H1 (cell line): ENCODE data around the gene MCM5. TPM values are rescaled to one million over a fixed set of nuclear protein-coding genes. Genes with fewer than 3 reads are reported as not detected.

Experiments
- CTCF ChIA-PET: fragments of 300-600 bp; sonication (Branson Sonifier 250); formaldehyde crosslinking; loops from one replicate; lab custom pipeline; 2021; ENCODE audit not compliant: partially characterized antibody; lab: Charles Lee
- POLR2A ChIA-PET: fragments of 300-600 bp; sonication (Branson Sonifier 250); formaldehyde crosslinking; loops from one replicate; lab custom pipeline; 2021; ENCODE audit warnings: inconsistent platforms; ENCODE audit not compliant: partially characterized antibody; lab: Charles Lee
- DNase-seq, 2 experiments: peaks; one replicate each; pipeline versions ENCODE4 v3.0.0 to v3.0.0-alpha.2; 2010 to 2022; ENCODE audit warnings: low spot score in 2 of 2, low read depth in 1 of 2, mixed read lengths in 1 of 2
- FAIRE-seq: peaks from 2 replicates; lab custom pipeline; 2011; peaks lifted over from hg19 to GRCh38; lab: Jason Lieb, UNC
- H2AFZ ChIP-seq: 2 replicates; pipeline ENCODE4 v1.8.1; 2012; ENCODE audit warnings: low read length, inconsistent platforms
- H2AK5ac ChIP-seq: 2 replicates; pipeline ENCODE4 v1.6.1; 2013; ENCODE audit warnings: low read depth, low read length
- H2BK120ac ChIP-seq: replicated peaks from 2 replicates; pipeline ENCODE3; 2013; ENCODE audit warnings: low read depth, low read length, inconsistent platforms
- H2BK12ac ChIP-seq: 2 replicates; pipeline ENCODE4 v1.6.1; 2013; ENCODE audit warnings: low read depth, low read length
- H2BK15ac ChIP-seq: 2 replicates; pipeline ENCODE4 v1.6.1; 2013; ENCODE audit warnings: low read length
- H2BK20ac ChIP-seq: 2 replicates; pipeline ENCODE4 v1.6.1; 2013; ENCODE audit warnings: low read length
- H2BK5ac ChIP-seq: 2 replicates; pipeline ENCODE4 v1.6.1; 2013; ENCODE audit warnings: low read depth, low read length
- H3K14ac ChIP-seq: 2 replicates; pipeline ENCODE4 v1.6.1; 2013; ENCODE audit warnings: inconsistent platforms; ENCODE audit not compliant: insufficient read length
- H3K18ac ChIP-seq: 2 replicates; pipeline ENCODE4 v1.6.1; 2013; ENCODE audit warnings: low read length; ENCODE audit errors: extremely low read depth
- H3K23ac ChIP-seq: 2 replicates; pipeline ENCODE4 v1.6.1; 2013; ENCODE audit warnings: inconsistent platforms; ENCODE audit not compliant: insufficient read length
- H3K23me2 ChIP-seq: 2 replicates; pipeline ENCODE4 v1.6.1; 2013; ENCODE audit warnings: low read depth, low read length
- H3K27ac ChIP-seq: 2 replicates; pipeline ENCODE4 v1.6.1; 2011; ENCODE audit warnings: low read depth, low read length, inconsistent platforms
- H3K27me3 ChIP-seq, 4 experiments: replicated peaks in 1 of 4; 1 replicate in 1 of 4; 2 replicates in 3 of 4; pipeline versions ENCODE4 v1.6.1 to v1.8.1; 2011 to 2013; ENCODE audit warnings: low read length in 3 of 4, mild to moderate bottlenecking in 3 of 4, inconsistent platforms in 2 of 4, mixed read lengths in 2 of 4, moderate library complexity in 1 of 4; ENCODE audit not compliant: control insufficient read depth in 3 of 4, insufficient read depth in 3 of 4; ENCODE audit errors: extremely low read depth in 1 of 4
- H3K36me3 ChIP-seq, 4 experiments: 2 replicates each; pipeline versions ENCODE4 v1.6.1 to v1.8.1; 2011 to 2013; ENCODE audit warnings: mild to moderate bottlenecking in 4 of 4, low read length in 3 of 4, moderate library complexity in 2 of 4, control low read depth in 1 of 4, inconsistent platforms in 1 of 4; ENCODE audit not compliant: insufficient read depth in 4 of 4, control insufficient read depth in 2 of 4
- H3K4ac ChIP-seq: replicated peaks from 2 replicates; pipeline ENCODE3; 2013; ENCODE audit warnings: low read length, low read depth, mixed read lengths, inconsistent platforms; ENCODE audit not compliant: insufficient read length
- H3K4me1 ChIP-seq, 4 experiments: replicated peaks in 1 of 4; 1 replicate in 1 of 4; 2 replicates in 3 of 4; pipeline versions ENCODE4 v1.6.1 to v1.8.1; 2011 to 2013; ENCODE audit warnings: low read length in 3 of 4, inconsistent platforms in 2 of 4, mixed read lengths in 1 of 4; ENCODE audit not compliant: insufficient read depth in 4 of 4, control insufficient read depth in 3 of 4
- H3K4me2 ChIP-seq, 2 experiments: 2 replicates each; pipeline versions ENCODE4 v1.6.1 to v1.8.1; 2011 to 2013; ENCODE audit warnings: low read depth in 2 of 2, low read length in 2 of 2, control low read depth in 1 of 2, inconsistent platforms in 1 of 2, mild to moderate bottlenecking in 1 of 2; ENCODE audit not compliant: insufficient read depth in 1 of 2
- H3K4me3 ChIP-seq, 4 experiments: fragments of 200-600, 300-600 bp in 1 of 4; sonication (generic), shearing (Covaris generic), sonication (Bioruptor Twin) in 1 of 4; 2 replicates each; pipeline versions ENCODE4 v1.5.1 to v1.8.1; 2011 to 2016; ENCODE audit warnings: low read length in 4 of 4, low read depth in 3 of 4, control low read depth in 2 of 4, inconsistent platforms in 2 of 4, mild to moderate bottlenecking in 2 of 4, mixed read lengths in 1 of 4, moderate library complexity in 1 of 4; ENCODE audit not compliant: insufficient read depth in 2 of 4; ENCODE audit errors: extremely low read depth in 1 of 4
- H3K56ac ChIP-seq: replicated peaks from 2 replicates; pipeline ENCODE3; 2013; ENCODE audit warnings: low read depth, mild to moderate bottlenecking, mixed read lengths, low read length, inconsistent platforms; ENCODE audit not compliant: insufficient read length
- H3K79me1 ChIP-seq: 2 replicates; pipeline ENCODE4 v1.6.1; 2013; ENCODE audit warnings: low read depth, low read length, control low read depth
- H3K79me2 ChIP-seq, 2 experiments: 2 replicates each; pipeline versions ENCODE4 v1.6.1 to v1.8.1; 2012 to 2013; ENCODE audit warnings: low read length in 2 of 2, mild to moderate bottlenecking in 2 of 2, inconsistent platforms in 1 of 2; ENCODE audit not compliant: insufficient read depth in 2 of 2, control insufficient read depth in 1 of 2
- H3K9ac ChIP-seq, 4 experiments: replicated peaks in 1 of 4; 1 replicate in 1 of 4; 2 replicates in 3 of 4; pipeline versions ENCODE4 v1.6.1 to v1.8.1; 2011 to 2013; ENCODE audit warnings: low read depth in 3 of 4, low read length in 3 of 4, control low read depth in 2 of 4, mild to moderate bottlenecking in 2 of 4, moderate library complexity in 2 of 4, inconsistent platforms in 1 of 4; ENCODE audit errors: extremely low read depth in 1 of 4
- H3K9me3 ChIP-seq, 2 experiments: 2 replicates each; pipeline versions ENCODE4 v1.6.1 to v1.8.1; 2012 to 2013; ENCODE audit warnings: mild to moderate bottlenecking in 2 of 2, moderate library complexity in 2 of 2, control low read depth in 1 of 2, inconsistent platforms in 1 of 2, low read depth in 1 of 2, low read length in 1 of 2, mixed read lengths in 1 of 2; ENCODE audit not compliant: insufficient read depth in 2 of 2
- H4K20me1 ChIP-seq, 2 experiments: replicated peaks in 1 of 2; 2 replicates each; pipeline versions ENCODE3 to v1.8.1; 2011 to 2013; ENCODE audit warnings: inconsistent platforms in 2 of 2, low read length in 2 of 2, mild to moderate bottlenecking in 1 of 2; ENCODE audit not compliant: insufficient read depth in 2 of 2, control insufficient read depth in 1 of 2
- H4K5ac ChIP-seq: 2 replicates; pipeline ENCODE4 v1.6.1; 2013; ENCODE audit warnings: low read length, low read depth, mixed read lengths, inconsistent platforms; ENCODE audit not compliant: insufficient read length
- H4K8ac ChIP-seq: 2 replicates; pipeline ENCODE4 v1.8.0; 2013; ENCODE audit warnings: mild to moderate bottlenecking, moderate library complexity, low read length, inconsistent platforms; ENCODE audit not compliant: insufficient read depth; ENCODE audit errors: extremely low read depth
- H4K91ac ChIP-seq: replicated peaks from 2 replicates; pipeline ENCODE3; 2013; ENCODE audit warnings: low read length, mixed read lengths, inconsistent platforms; ENCODE audit not compliant: insufficient read length
- CHD2 ChIP-seq: IDR thresholded peaks from 2 replicates; pipeline ENCODE4 v1.6.1; 2012; ENCODE audit warnings: low read length, improper control_type of control experiment
- EP300 ChIP-seq, 2 experiments: IDR thresholded peaks; 1 replicate in 1 of 2; 2 replicates in 1 of 2; pipeline ENCODE4 v1.6.1; 2011 to 2012; ENCODE audit warnings: low read depth in 2 of 2, low read length in 2 of 2, mild to moderate bottlenecking in 2 of 2, borderline replicate concordance in 1 of 2, inconsistent platforms in 1 of 2, moderate library complexity in 1 of 2
- GTF2F1 ChIP-seq: IDR thresholded peaks from 2 replicates; pipeline ENCODE4 v1.6.1; 2012; ENCODE audit warnings: low read depth, low read length, improper control_type of control experiment, borderline replicate concordance
- KDM5A ChIP-seq: fragments of 200-600 bp; IDR thresholded peaks from 2 replicates; pipeline ENCODE4 v1.7.1; 2012; ENCODE audit warnings: mild to moderate bottlenecking, low read length, inconsistent platforms, mixed read lengths
- RAD21 ChIP-seq, 2 experiments: IDR thresholded peaks in 1 of 2; conservative IDR thresholded peaks in 1 of 2; 2 replicates each; pipeline ENCODE4 v1.6.1; 2011; ENCODE audit warnings: low read depth in 2 of 2, low read length in 2 of 2, improper control_type of control experiment in 1 of 2, inconsistent platforms in 1 of 2, mild to moderate bottlenecking in 1 of 2, moderate library complexity in 1 of 2
- SIN3A ChIP-seq, 2 experiments: IDR thresholded peaks in 1 of 2; conservative IDR thresholded peaks in 1 of 2; 2 replicates each; pipeline ENCODE4 v1.6.1; 2011 to 2012; ENCODE audit warnings: low read length in 2 of 2, improper control_type of control experiment in 1 of 2, low read depth in 1 of 2, mild to moderate bottlenecking in 1 of 2
- WGBS, 2 experiments: shearing (Covaris generic) in 1 of 2; methylation state at CpG; one replicate each; pipeline versions ENCODE4 v1.1.6 to v1.1.7; 2013 to 2015; ENCODE audit warnings: low lambda C conversion rate in 2 of 2, mixed read lengths in 2 of 2, inconsistent platforms in 1 of 2, low coverage in 1 of 2, missing lambda C conversion rate in 1 of 2; ENCODE audit not compliant: insufficient replicate concordance in 2 of 2, insufficient coverage in 1 of 2, insufficient read length in 1 of 2; ENCODE audit errors: extremely low coverage in 1 of 2, missing lambda C conversion rate in 1 of 2; 5-methylcytosine and 5-hydroxymethylcytosine counted together
- polyA plus RNA-seq, 7 experiments: library from polyadenylated mRNA; depleted of rRNA in 3 of 7; stranded (reverse) in 5 of 7; unstranded in 2 of 7; fragments of >200 nt in 5 of 7; fragments of 200-250 nt in 2 of 7; gene quantifications; 1 replicate in 5 of 7; 2 replicates in 1 of 7; 4 replicates in 1 of 7; pipeline versions ENCODE4 v1.2.1 to v1.2.3, GENCODE V29; 2011 to 2013; ENCODE audit warnings: missing spikeins in 2 of 7, mixed read lengths in 2 of 7
- total RNA-seq: library from RNA; stranded (reverse); fragmentation: NEBNext Ultra II Directional; extraction: Animal tissue kit (Norgen Biotek cat#: 25700); gene quantifications from 2 replicates; pipeline ENCODE4 v1.2.1, GENCODE V29; 2021

The MCM5 gene
- total and polyA plus RNA-seq, 2 of the 8 experiments (the other 6 are each of a cell fraction or from before 2014, with no cell fraction given): 210 to 305 TPM

- TF ChIP-seq SIN3A (conservative IDR thresholded peaks at IDR 0.05 in 1 of 2, IDR thresholded peaks at IDR 0.05 in 1 of 2; ENCODE audit: low read depth in 1 of 2, low read length in 2 of 2) (no peak), KDM5A (no peak), EP300 (IDR thresholded peaks at IDR 0.05; ENCODE audit: borderline replicate concordance in 1 of 2, low read depth in 2 of 2, low read length in 2 of 2) (no peak), CHD2 (no peak), GTF2F1 (no peak), RAD21 (IDR thresholded peaks at IDR 0.05 in 1 of 2, conservative IDR thresholded peaks at IDR 0.05 in 1 of 2; ENCODE audit: low read depth in 2 of 2, low read length in 2 of 2) (no peak)
- Histone ChIP-seq H4K8ac (peak overlapping the region; percentile 26; the same call in 1 of the 2 replicates), H3K18ac (no peak overlapping the region; the same call in 1 of the 2 replicates), H2BK15ac (no peak overlapping the region), H3K9me3 (no peaks in the 10 kb centered on the region), H3K79me2 (no peaks in the 10 kb centered on the region), H4K91ac (peak overlapping the region; percentile 30), H4K5ac (no peak overlapping the region), H2AK5ac (no peak overlapping the region), H2BK5ac (peak overlapping the region; percentile 60; the same call in 1 of the 2 replicates), H3K23ac (no peak overlapping the region), H3K56ac (no peak overlapping the region), H2BK120ac (no peak overlapping the region), H3K14ac (no peak overlapping the region), H2BK12ac (no peak overlapping the region), H3K36me3 (no peaks in the 10 kb centered on the region), H3K9ac (no peak overlapping the region; a peak in 1 of 7 replicates), H3K79me1 (no peaks in the 10 kb centered on the region), H3K4ac (no peak overlapping the region), H2BK20ac (no peak overlapping the region), H4K20me1 (peaks cover 0 to 4% of the 10 kb centered on the region in 2 experiments), H3K4me2 (no peak overlapping the region; a peak in 2 of 4 replicates), H3K4me1 (peaks cover 6 to 11% (median 8%) of the 10 kb centered on the region in 4 experiments), H3K27me3 (no peaks in the 10 kb centered on the region), H3K27ac (no peak overlapping the region), H2AFZ (no peak overlapping the region), H3K23me2 (peaks cover 7% of the 10 kb centered on the region; the same call in 1 of the 2 replicates), H3K4me3 (no peak overlapping the region)
- ChIA-PET CTCF (no interaction called here), POLR2A (no interaction called here)
- DNase-seq: no peak
- WGBS, 2 experiments: 84% methylated on average over 16 of the region's 18 CpGs; no CpG with 5 or more reads in 1 of the 2 experiments
- no peak for FAIRE-seq
These were observed 58.8 kb downstream of the MCM5 start for GRCh38 chr22:35458547-35459422.
